ENCODE measurements around the gene TIMM17A.
A peak's percentile ranks its signal among the peaks of the same experiment; 100 is the strongest.

TIMM17A gene

GRCh38 chr1:201985355-201985754 is 30.1 kb downstream of the TIMM17A start:
- TF ChIP-seq TCF12 (IDR thresholded peaks at IDR 0.05; ENCODE audit: low read depth), result no peak

GRCh38 chr1:201988601-201989000 is 33.3 kb downstream of the TIMM17A start:
- TF ChIP-seq REST (IDR thresholded peaks at IDR 0.05; ENCODE audit: low read depth), result no peak
- TF ChIP-seq TAF1 (IDR thresholded peaks at IDR 0.05; ENCODE audit: low read depth), result no peak
- TF ChIP-seq NFIC (IDR thresholded peaks at IDR 0.05), result no peak

- TF ChIP-seq USF1 (IDR thresholded peaks at IDR 0.05) (no peak), YY1 (IDR thresholded peaks at IDR 0.05; ENCODE audit: low read depth) (no peak), EGR1 (IDR thresholded peaks at IDR 0.05) (no peak), EP300 (IDR thresholded peaks at IDR 0.05; ENCODE audit: borderline replicate concordance) (no peak), FOXM1 (IDR thresholded peaks at IDR 0.05; ENCODE audit: borderline replicate concordance, low read depth) (no peak), TAF1 (IDR thresholded peaks at IDR 0.05; ENCODE audit: low read depth) (no peak), REST (IDR thresholded peaks at IDR 0.05; ENCODE audit: low read depth) (no peak)
Observed at GRCh38 chr1:201989354-201990128, 34.2 kb downstream of the TIMM17A start.

- TF ChIP-seq TAF1 (IDR thresholded peaks at IDR 0.05; ENCODE audit: low read depth) (no peak), TEAD4 (IDR thresholded peaks at IDR 0.05) (no peak), EGR1 (IDR thresholded peaks at IDR 0.05) (no peak), CEBPB (IDR thresholded peaks at IDR 0.05) (no peak), MAX (IDR thresholded peaks at IDR 0.05) (no peak), YY1 (IDR thresholded peaks at IDR 0.05; ENCODE audit: low read depth) (no peak), ZBTB7A (IDR thresholded peaks at IDR 0.05; ENCODE audit: low read depth) (no peak), RAD21 (IDR thresholded peaks at IDR 0.05; ENCODE audit: low read depth) (no peak), FOXM1 (IDR thresholded peaks at IDR 0.05; ENCODE audit: borderline replicate concordance, low read depth) (no peak), REST (IDR thresholded peaks at IDR 0.05; ENCODE audit: low read depth) (no peak)
Observed at GRCh38 chr1:201990427-201990826, 35.1 kb downstream of the TIMM17A start.

- TF ChIP-seq EGR1 (IDR thresholded peaks at IDR 0.05) (no peak), RAD21 (IDR thresholded peaks at IDR 0.05; ENCODE audit: low read depth) (peak; percentile 86), EP300 (IDR thresholded peaks at IDR 0.05; ENCODE audit: borderline replicate concordance) (no peak), CEBPB (IDR thresholded peaks at IDR 0.05) (no peak), MAX (IDR thresholded peaks at IDR 0.05) (no peak), REST (IDR thresholded peaks at IDR 0.05; ENCODE audit: low read depth) (no peak), YY1 (IDR thresholded peaks at IDR 0.05; ENCODE audit: low read depth) (no peak)
Observed at GRCh38 chr1:201999625-202000238, 44.4 kb downstream of the TIMM17A start.
